ENCODE data around the gene NDUFS7. TPM values are rescaled to one million over a fixed set of nuclear protein-coding genes. Genes with fewer than 3 reads are reported as not detected.

The NDUFS7 gene
- total RNA-seq, 1 donor = 33.7 TPM

- no peak for TF ChIP-seq CTCF (IDR thresholded peaks at IDR 0.05; ENCODE audit: insufficient read depth, low read depth, low read length)
- no peak for DNase-seq (ENCODE audit: low read depth)
- H3K4me3 ChIP-seq (ENCODE audit: low read depth, low read length) = no peak overlapping the region
Measured at GRCh38 chr19:1440418-1440801, 56.7 kb downstream of the NDUFS7 start.

DNA sequence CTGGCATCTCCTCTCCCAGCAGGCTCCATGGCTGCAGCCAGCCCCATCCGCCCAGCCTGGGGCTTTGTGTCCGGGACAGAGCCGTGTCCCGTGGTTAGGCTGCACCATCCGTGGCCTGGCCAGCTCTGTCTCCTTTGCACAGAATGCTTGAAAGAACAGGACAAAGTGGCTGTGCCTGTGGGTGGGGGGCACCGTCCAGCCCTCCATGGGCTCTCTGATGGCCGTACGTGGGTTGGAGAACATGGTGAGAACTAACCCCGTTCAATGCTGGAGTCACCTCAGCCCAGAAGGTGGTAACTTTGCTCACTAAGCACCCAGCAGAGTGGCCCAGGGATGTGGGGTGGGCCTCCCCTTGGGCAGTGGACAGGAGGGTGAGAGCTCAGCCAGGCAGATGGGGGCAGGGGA is 57.3 kb downstream of the NDUFS7 start:
- no peak for TF ChIP-seq CTCF (IDR thresholded peaks at IDR 0.05; ENCODE audit: insufficient read depth, low read depth, low read length)
- no peak overlapping the region for H3K4me3 ChIP-seq (ENCODE audit: low read depth, low read length)
- no peak for DNase-seq (ENCODE audit: low read depth)

GRCh38 chr19:1441677-1442438 is 58.2 kb downstream of the NDUFS7 start:
- H3K4me3 ChIP-seq (ENCODE audit: low read depth, low read length) = no peak overlapping the region
- no peak for DNase-seq (ENCODE audit: low read depth)
- TF ChIP-seq CTCF (IDR thresholded peaks at IDR 0.05; ENCODE audit: insufficient read depth, low read depth, low read length) = no peak

Other genes starting within 250 kb of the NDUFS7 start
- 69.5 and 69.9 TPM in 2 replicates for gene SBNO2, start 209.6 kb upstream of the NDUFS7 start, total RNA-seq
- 90.8 and 94.1 TPM in 2 replicates for gene STK11, start 178.1 kb upstream of the NDUFS7 start, total RNA-seq
- gene CBARP, start 145.9 kb upstream of the NDUFS7 start, total RNA-seq = 5.8 and 6.0 TPM in 2 replicates
- gene ATP5F1D, start 142.2 kb upstream of the NDUFS7 start, total RNA-seq = 12.1 and 15.1 TPM in 2 replicates
- 14.2 and 15.5 TPM in 2 replicates for gene MIDN, start 135.3 kb upstream of the NDUFS7 start, total RNA-seq
- 85.5 and 140 TPM in 2 replicates for gene CIRBP, start 114.6 kb upstream of the NDUFS7 start, total RNA-seq
- 17.3 and 21.9 TPM in 2 replicates for gene FAM174C, start 108.4 kb upstream of the NDUFS7 start, total RNA-seq
- gene EFNA2, start 98.0 kb upstream of the NDUFS7 start, total RNA-seq = not detected in 2 replicates
- 23.3 and 29.6 TPM in 2 replicates for gene GAMT, start 17.6 kb downstream of the NDUFS7 start, total RNA-seq
- 54.4 and 61.7 TPM in 2 replicates for gene DAZAP1, start 23.7 kb downstream of the NDUFS7 start, total RNA-seq
- gene RPS15, start 54.5 kb downstream of the NDUFS7 start, total RNA-seq = 346 and 444 TPM in 2 replicates
- 0.32 and 0.43 TPM in 2 replicates for gene APC2, start 66.2 kb downstream of the NDUFS7 start, total RNA-seq
- gene C19orf25, start 95.3 kb downstream of the NDUFS7 start, total RNA-seq = 29.6 and 32.8 TPM in 2 replicates
- 1.3 and 1.9 TPM in 2 replicates for gene PCSK4, start 106.4 kb downstream of the NDUFS7 start, total RNA-seq
- 0.43 and 0.97 TPM in 2 replicates for gene REEP6, start 107.3 kb downstream of the NDUFS7 start, total RNA-seq
- gene ADAMTSL5, start 129.1 kb downstream of the NDUFS7 start, total RNA-seq = 6.4 and 6.9 TPM in 2 replicates
- gene PLK5, start 140.2 kb downstream of the NDUFS7 start, total RNA-seq = under 0.01 TPM in 1 of 2 replicates, not detected in the other
- 33.7 and 48.6 TPM in 2 replicates for gene MEX3D, start 184.4 kb downstream of the NDUFS7 start, total RNA-seq
- gene MBD3, start 209.0 kb downstream of the NDUFS7 start, total RNA-seq = 73.4 and 103 TPM in 2 replicates
- gene UQCR11, start 221.6 kb downstream of the NDUFS7 start, total RNA-seq = 49.3 and 53.5 TPM in 2 replicates

Measured in fibroblast of villous mesenchyme (primary cell).